ENCODE measurements around the gene PIGW. TPM values are rescaled to one million over a fixed set of nuclear protein-coding genes. Genes with fewer than 3 reads are reported as not detected.

The PIGW gene
- total and polyA plus RNA-seq, 9 of the 15 experiments (the other 6 are each of a cell fraction or from before 2014, with no cell fraction given) = 9.5 to 33.9 (median 21.2) TPM

DNA sequence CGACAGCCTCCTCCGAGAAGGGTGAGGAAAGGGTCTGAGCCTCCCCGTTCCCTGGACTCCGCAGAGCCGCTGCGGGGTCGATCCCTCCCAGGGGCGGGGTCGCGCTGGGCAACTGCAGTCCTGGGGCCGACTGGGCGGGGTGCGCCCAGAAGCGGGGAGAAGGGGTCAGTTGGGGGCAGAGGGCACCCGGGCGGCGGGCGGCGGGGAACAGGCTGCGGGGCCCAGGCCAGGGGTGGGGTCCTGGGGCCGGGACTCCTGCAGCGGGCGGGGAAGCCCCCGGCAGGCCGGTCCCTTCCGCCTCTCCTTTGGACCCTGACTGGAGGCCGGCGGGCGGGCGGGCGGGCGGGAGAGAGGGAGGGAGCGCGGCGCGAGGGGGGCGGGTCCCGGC, 10.3 kb downstream of the PIGW start (continued):
- TF ChIP-seq ZFP30 (CRISPR knock-in tag; IDR thresholded peaks at IDR 0.05; ENCODE audit: borderline replicate concordance) = no peak

DNA sequence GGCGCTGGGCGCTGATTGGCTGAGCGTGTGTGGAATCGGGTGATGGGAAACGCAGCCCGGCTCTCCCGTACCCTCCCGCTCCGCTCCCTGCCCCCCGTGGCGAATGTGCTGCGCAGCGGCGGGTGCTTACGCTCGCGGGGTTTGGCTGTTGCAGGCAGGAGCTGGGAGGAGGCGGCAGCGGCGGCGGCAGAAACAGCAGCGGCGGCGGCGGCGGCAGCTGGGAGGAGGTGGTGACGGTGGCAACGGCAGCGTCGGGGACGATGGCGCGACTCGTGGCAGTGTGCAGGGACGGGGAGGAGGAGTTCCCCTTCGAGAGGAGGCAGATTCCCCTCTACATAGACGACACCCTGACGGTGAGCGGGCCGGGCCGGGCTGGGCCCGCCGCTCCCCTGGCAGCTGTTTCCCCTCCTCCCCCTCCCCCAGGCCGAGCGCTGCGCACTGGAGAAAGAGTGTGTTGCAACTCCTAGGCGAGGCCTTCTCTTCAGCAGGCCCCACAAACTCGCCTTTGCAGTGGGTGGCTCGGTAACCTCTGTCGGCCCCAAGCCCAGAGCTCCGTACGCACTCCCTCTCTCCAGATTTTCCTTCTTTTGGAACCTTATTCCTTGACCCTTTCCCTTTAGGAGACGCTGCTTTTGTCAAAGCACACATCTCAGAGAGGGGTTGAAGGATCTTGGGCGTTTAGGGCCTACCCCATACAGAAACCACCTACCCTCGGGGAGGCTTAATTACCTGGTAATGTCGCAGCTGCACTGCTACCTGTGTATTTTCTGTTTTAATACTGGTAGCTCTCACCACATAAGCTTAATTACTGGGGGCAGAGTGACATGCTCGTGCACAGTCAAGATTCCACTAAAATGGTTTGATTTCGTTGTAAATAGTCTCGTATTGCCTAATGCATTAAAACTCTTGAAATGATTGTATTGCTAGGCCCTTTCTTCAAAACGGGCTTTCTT, 11.0 kb downstream of the PIGW start:
- Histone ChIP-seq H3K27me3 (ENCODE audit: control insufficient read depth in 2 of 2, insufficient read depth in 2 of 2, low read length in 2 of 2) (no peaks in the 10 kb centered on the region), H4K20me1 (replicated peaks; ENCODE audit: control insufficient read depth, insufficient read depth, low read length) (peaks cover 6% of the 10 kb centered on the region; the same call in 1 of the 2 replicates), H3K9me1 (ENCODE audit: control insufficient read depth, insufficient read depth, low read length) (no peaks in the 10 kb centered on the region), H3K4me1 (replicated peaks in 1 of 2; ENCODE audit: control insufficient read depth in 2 of 2, insufficient read depth in 2 of 2, low read length in 2 of 2) (peaks cover 13 to 20% of the 10 kb centered on the region in 2 experiments; a peak in 4 of 5 replicates), H3K27ac (ENCODE audit: extremely low read depth, low read depth, low read length) (peak overlapping the region; percentile 90), H3K9ac (ENCODE audit: insufficient read depth in 1 of 2, low read depth in 2 of 2, low read length in 2 of 2) (peak overlapping the region; percentile 89 to 95), H3K79me2 (ENCODE audit: control insufficient read depth, insufficient read depth, low read length) (peaks cover 80% of the 10 kb centered on the region), H3K4me2 (ENCODE audit: insufficient read depth, low read length) (peak overlapping the region; percentile 96), H3K9me3 (replicated peaks; ENCODE audit: control insufficient read depth, insufficient read depth, low read depth, low read length) (no peaks in the 10 kb centered on the region), H3K36me3 (ENCODE audit: control insufficient read depth, insufficient read depth, low read length) (peaks cover 46% of the 10 kb centered on the region), H2AFZ (ENCODE audit: low read depth, low read length) (peak overlapping the region; percentile 52), H3K4me3 (peak overlapping the region; percentile 85)
- in situ Hi-C loops (cut with MboI) = loop anchor here (5.0 kb wide), 1 partner anchor 47 kb away; the partner anchor contains the start of gene DHRS11
- peak; percentile 93 to 98 (median 96) for DNase-seq (ENCODE audit: extremely low read depth in 1 of 4, low spot score in 3 of 4)
- ChIA-PET POLR2A (interaction anchor here (0.6 to 3.9 kb wide), 19 partner anchors 8 to 290 kb away, joined by 3 to 72 read pairs (median 4); partner anchors contain the start of genes MYO19 and PIGW), CTCF (ENCODE audit: low intra/inter-chr PET ratio) (no interaction called here)
- intact Hi-C loops (cut with micrococcal nuclease) = loop anchor here (2.0 to 10.0 kb wide), 3 partner anchors 45 to 179 kb away; partner anchors contain the start of genes DHRS11 and MRM1
- BruUV-seq (replicated peaks) = no TSS peak
- under 1% methylated on average over 39 of the region's 60 CpGs for WGBS (ENCODE audit: insufficient coverage, low coverage, missing lambda C conversion rate)
- ATAC-seq = peak; percentile 88
- no peak for FAIRE-seq
- TF ChIP-seq POLR2A (conservative IDR thresholded peaks at IDR 0.05) (0 out of 2 replicates have a peak, but pooled peaks have one; percentile 10), HCFC1 (IDR thresholded peaks at IDR 0.05; ENCODE audit: low read depth, low read length) (peak; percentile 84), ARID1B (IDR thresholded peaks at IDR 0.05) (no peak; the same call in 1 of the 2 replicates), RUNX1 (IDR thresholded peaks at IDR 0.05; ENCODE audit: low read depth) (peak; percentile 18; the same call in 1 of the 2 replicates), ARHGAP35 (IDR thresholded peaks at IDR 0.05; ENCODE audit: partially characterized antibody) (peak; percentile 68), SAP30 (IDR thresholded peaks at IDR 0.05; ENCODE audit: borderline replicate concordance, insufficient read depth, low read depth, low read length, poor library complexity, severe bottlenecking) (peak; percentile 56), TGIF2 (CRISPR knock-in tag; IDR thresholded peaks at IDR 0.05) (no peak), GATAD2A (IDR thresholded peaks at IDR 0.05) (peak; percentile 57; the same call in 1 of the 2 replicates)
- TF ChIP-seq, protein P1, sequence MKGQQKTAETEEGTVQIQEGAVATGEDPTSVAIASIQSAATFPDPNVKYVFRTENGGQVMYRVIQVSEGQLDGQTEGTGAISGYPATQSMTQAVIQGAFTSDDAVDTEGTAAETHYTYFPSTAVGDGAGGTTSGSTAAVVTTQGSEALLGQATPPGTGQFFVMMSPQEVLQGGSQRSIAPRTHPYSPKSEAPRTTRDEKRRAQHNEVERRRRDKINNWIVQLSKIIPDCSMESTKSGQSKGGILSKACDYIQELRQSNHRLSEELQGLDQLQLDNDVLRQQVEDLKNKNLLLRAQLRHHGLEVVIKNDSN (CRISPR knock-in tag; IDR thresholded peaks at IDR 0.05) = no peak
- TF ChIP-seq, protein P2, sequence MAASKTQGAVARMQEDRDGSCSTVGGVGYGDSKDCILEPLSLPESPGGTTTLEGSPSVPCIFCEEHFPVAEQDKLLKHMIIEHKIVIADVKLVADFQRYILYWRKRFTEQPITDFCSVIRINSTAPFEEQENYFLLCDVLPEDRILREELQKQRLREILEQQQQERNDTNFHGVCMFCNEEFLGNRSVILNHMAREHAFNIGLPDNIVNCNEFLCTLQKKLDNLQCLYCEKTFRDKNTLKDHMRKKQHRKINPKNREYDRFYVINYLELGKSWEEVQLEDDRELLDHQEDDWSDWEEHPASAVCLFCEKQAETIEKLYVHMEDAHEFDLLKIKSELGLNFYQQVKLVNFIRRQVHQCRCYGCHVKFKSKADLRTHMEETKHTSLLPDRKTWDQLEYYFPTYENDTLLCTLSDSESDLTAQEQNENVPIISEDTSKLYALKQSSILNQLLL (CRISPR knock-in tag; IDR thresholded peaks at IDR 0.05; ENCODE audit: borderline replicate concordance) = no peak
- TF ChIP-seq, protein P3, sequence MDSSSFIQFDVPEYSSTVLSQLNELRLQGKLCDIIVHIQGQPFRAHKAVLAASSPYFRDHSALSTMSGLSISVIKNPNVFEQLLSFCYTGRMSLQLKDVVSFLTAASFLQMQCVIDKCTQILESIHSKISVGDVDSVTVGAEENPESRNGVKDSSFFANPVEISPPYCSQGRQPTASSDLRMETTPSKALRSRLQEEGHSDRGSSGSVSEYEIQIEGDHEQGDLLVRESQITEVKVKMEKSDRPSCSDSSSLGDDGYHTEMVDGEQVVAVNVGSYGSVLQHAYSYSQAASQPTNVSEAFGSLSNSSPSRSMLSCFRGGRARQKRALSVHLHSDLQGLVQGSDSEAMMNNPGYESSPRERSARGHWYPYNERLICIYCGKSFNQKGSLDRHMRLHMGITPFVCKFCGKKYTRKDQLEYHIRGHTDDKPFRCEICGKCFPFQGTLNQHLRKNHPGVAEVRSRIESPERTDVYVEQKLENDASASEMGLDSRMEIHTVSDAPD (CRISPR knock-in tag; IDR thresholded peaks at IDR 0.05) = no peak
- TF ChIP-seq, protein P4, sequence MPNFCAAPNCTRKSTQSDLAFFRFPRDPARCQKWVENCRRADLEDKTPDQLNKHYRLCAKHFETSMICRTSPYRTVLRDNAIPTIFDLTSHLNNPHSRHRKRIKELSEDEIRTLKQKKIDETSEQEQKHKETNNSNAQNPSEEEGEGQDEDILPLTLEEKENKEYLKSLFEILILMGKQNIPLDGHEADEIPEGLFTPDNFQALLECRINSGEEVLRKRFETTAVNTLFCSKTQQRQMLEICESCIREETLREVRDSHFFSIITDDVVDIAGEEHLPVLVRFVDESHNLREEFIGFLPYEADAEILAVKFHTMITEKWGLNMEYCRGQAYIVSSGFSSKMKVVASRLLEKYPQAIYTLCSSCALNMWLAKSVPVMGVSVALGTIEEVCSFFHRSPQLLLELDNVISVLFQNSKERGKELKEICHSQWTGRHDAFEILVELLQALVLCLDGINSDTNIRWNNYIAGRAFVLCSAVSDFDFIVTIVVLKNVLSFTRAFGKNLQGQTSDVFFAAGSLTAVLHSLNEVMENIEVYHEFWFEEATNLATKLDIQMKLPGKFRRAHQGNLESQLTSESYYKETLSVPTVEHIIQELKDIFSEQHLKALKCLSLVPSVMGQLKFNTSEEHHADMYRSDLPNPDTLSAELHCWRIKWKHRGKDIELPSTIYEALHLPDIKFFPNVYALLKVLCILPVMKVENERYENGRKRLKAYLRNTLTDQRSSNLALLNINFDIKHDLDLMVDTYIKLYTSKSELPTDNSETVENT (CRISPR knock-in tag; IDR thresholded peaks at IDR 0.05) = peak; percentile 73; the same call in 1 of the 2 replicates
